Ramos (cell line): Measurements from ENCODE around the gene HNRNPH1.

ENCODE experiments used
- in situ Hi-C: fragments of 300-500 bp; cut with MboI; formaldehyde crosslinking; loops from one replicate; pipeline ENCODE4 v1.14.3; 2022; ENCODE audit warnings: low sequenced_read_pairs; ENCODE audit not compliant: unreplicated experiment

Gene HNRNPH1

GRCh38 chr5:179623906-179624741 lies 653 bp upstream of the HNRNPH1 start:
- in situ Hi-C loops, result no loop called here

GRCh38 chr5:179621551-179622214 lies 1.8 kb downstream of the HNRNPH1 start:
- in situ Hi-C loops, result no loop called here

GRCh38 chr5:179620703-179621350 lies 2.6 kb downstream of the HNRNPH1 start:
- in situ Hi-C loops, result no loop called here

- in situ Hi-C loops, result no loop called here
Measured at GRCh38 chr5:179620293-179620692, 3.2 kb downstream of the HNRNPH1 start.

GRCh38 chr5:179619776-179620175 lies 3.7 kb downstream of the HNRNPH1 start:
- in situ Hi-C loops, result no loop called here

GRCh38 chr5:179618923-179619554 lies 4.4 kb downstream of the HNRNPH1 start:
- in situ Hi-C loops, result no loop called here

GRCh38 chr5:179617930-179618329 lies 5.5 kb downstream of the HNRNPH1 start:
- in situ Hi-C loops, result no loop called here

GRCh38 chr5:179616002-179616594 lies 7.4 kb downstream of the HNRNPH1 start:
- in situ Hi-C loops, result no loop called here

- in situ Hi-C loops, result no loop called here
Measured at GRCh38 chr5:179615203-179615602, 8.3 kb downstream of the HNRNPH1 start.

GRCh38 chr5:179614745-179615144 lies 8.7 kb downstream of the HNRNPH1 start:
- in situ Hi-C loops, result no loop called here

- in situ Hi-C loops, result no loop called here
Measured at GRCh38 chr5:179613460-179614071, 9.9 kb downstream of the HNRNPH1 start.

- in situ Hi-C loops, result no loop called here
Measured at GRCh38 chr5:179612577-179613459, 10.7 kb downstream of the HNRNPH1 start.

GRCh38 chr5:179610903-179611265 lies 12.6 kb downstream of the HNRNPH1 start:
- in situ Hi-C loops, result no loop called here

- in situ Hi-C loops, result no loop called here
Measured at GRCh38 chr5:179610109-179610902, 13.2 kb downstream of the HNRNPH1 start.

- in situ Hi-C loops, result no loop called here
Measured at GRCh38 chr5:179609834-179610108, 13.7 kb downstream of the HNRNPH1 start.

- in situ Hi-C loops, result no loop called here
Measured at GRCh38 chr5:179608131-179608581, 15.3 kb downstream of the HNRNPH1 start.

- in situ Hi-C loops, result no loop called here
Measured at GRCh38 chr5:179607160-179607931, 16.1 kb downstream of the HNRNPH1 start.

- in situ Hi-C loops, result no loop called here
Measured at GRCh38 chr5:179606910-179607159, 16.6 kb downstream of the HNRNPH1 start.
